ENCODE results near the gene IP6K2. TPM values are rescaled to one million over a fixed set of nuclear protein-coding genes. Genes with fewer than 3 reads are reported as not detected.
"Not testable (repeated sequence)": the region's sequence is repeated elsewhere in the genome, so short reads cannot be mapped to it uniquely, and the experiment has no call there.

The IP6K2 gene
- total RNA-seq, 1 donor from 2014 or later = 94.2 TPM

DNA sequence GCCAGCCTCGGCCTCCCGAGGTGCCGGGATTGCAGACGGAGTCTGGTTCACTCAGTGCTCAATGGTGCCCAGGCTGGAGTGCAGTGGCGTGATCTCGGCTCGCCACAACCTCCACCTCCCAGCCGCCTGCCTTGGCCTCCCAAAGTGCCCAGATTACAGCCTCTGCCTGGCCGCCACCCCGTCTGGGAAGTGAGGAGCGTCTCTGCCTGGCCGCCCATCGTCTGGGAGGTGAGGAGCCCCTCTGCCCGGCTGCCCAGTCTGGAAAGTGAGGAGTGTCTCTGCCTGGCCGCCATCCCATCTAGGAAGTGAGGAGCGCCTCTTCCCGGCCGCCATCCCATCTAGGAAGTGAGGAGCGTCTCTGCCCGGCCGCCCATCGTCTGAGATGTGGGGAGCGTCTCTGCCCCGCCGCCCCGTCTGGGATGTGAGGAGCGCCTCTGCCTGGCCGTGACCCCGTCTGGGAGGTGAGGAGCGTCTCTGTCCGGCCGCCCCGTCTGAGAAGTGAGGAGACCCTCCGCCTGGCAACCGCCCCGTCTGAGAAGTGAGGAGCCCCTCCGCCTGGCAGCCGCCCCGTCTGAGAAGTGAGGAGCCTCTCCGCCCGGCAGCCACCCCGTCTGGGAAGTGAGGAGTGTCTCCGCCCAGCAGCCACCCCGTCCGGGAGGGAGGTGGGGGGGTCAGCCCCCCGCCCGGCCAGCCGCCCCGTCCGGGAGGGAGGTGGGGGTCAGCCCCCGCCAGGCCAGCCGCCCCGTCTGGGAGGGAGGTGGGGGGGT, 16.9 kb upstream of the IP6K2 start:
- not testable (repeated sequence) for DNase-seq (ENCODE audit: low spot score in 2 of 2); FAIRE-seq

DNA sequence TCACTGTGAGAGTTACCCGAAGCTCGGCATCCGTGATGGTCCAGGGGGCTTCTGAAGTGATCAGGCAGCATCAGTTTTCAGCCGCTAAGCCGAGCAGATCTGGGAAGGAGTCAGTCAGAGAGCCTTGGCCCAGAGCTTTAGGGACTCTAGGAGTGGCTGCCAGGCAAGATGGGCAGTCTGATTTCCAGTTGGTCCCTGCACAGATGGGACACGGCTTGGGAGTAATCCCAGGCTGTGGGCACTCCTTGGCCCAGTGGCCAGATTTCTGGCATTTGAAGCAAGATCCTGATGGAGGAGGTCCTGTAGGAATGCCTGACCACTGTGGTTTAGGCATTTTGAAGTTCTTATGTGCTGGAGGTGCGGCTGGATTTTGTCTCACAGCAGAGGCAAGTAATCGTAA, 10.5 kb upstream of the IP6K2 start:
- FAIRE-seq (no peak), DNase-seq (ENCODE audit: low spot score in 2 of 2) (no peak)

DNA sequence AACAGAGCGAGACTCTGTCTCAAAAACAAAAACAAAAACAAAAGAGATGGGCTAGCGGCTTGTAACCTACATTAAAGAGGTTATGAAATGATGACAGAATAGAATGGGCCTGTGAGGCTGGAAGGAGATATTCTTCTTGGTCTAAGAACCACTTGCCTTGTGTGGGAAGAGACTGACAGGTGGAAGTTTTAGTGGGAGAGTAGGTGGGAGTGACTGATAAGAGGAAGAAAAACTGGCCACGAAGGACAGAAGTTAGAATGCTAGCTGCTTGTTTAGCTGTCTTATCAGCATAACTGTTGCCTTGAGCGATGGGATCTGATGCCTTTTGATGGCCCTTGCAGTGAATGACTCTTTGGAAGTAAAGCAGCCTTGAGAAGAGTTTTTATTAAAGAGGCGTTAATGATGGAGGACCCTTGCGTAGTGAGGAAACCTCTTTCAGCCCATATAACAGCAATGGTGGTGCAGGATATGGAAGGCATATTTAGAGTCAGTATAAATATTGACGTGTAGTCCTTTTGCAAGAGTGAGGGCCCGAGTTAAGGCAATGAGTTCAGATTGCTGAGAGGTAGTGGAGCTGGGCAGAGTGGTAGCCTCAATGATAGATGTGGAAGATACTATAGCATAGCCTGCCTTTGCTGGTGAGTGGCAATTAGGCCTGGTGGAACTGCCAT, 8.3 kb upstream of the IP6K2 start:
- DNase-seq (ENCODE audit: low spot score in 2 of 2); FAIRE-seq: not testable (repeated sequence)

DNA sequence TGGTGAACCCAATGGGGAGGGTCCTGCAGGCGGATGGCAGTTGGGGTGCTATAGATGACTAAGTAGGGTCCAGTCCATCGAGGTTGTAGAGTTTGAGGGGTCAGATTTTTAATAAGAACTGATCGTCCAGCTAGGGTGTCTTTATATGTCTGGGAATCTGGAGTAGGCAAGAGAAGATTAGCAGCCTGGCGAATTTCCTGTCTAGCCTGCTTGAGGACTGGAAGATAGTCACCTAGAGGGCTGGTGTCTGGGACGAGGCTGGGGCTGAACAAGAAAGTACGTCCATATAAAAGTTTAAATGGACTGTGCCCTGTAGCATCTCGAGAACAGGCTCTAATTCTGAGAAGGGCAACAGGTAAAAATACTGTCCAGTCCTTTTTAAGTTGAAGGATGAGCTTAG, 6.7 kb upstream of the IP6K2 start:
- no peak for DNase-seq (ENCODE audit: low spot score in 2 of 2)
- no peak for FAIRE-seq

DNA sequence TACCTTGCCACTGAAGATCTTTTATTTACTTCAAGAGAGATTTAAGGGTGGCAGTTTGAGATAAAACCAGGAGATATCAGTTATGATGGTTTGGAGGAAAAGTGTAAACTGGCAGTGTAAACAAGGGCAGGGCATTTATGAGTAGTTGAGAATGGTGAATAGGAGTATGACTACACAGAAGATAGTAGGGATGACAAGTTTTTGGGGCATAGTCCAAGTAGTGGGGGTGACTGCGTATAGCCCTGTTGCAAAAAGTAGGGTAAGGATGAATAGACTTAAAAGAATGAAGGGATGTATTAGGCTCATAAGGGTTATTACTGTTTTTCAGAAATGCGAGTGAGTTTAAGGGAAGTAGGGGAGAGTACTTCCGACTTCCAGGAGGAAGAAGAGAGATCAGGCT, 6.3 kb upstream of the IP6K2 start:
- not testable (repeated sequence) for FAIRE-seq

DNA sequence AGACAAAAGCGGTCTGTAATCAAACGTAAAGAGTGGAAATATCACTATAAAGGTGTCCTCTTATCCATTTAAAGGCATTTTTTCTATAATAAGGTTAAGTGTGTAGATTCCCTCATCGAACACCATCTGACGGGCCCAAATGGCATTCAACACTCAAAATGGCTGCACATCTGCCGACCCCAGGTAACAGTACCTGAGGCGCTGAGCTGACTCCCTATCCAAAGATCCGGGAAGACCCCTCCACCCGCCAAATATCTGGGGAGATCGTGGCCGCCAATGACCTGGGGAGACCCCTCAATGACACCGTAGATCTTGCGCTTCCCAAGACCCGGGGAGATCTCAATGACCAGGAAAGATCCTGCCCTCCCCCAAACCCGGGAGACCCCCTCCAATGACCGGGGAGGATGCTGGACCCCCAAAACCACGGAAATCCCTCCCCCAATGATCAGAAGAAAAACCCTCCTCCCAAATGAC, 476 bp downstream of the IP6K2 start:
- no peak for FAIRE-seq
- no peak for DNase-seq (ENCODE audit: low spot score in 2 of 2)

More for the DNA sequence above, 6.3 kb upstream of the IP6K2 start:
- not testable (repeated sequence) for DNase-seq (ENCODE audit: low spot score in 2 of 2)

DNA sequence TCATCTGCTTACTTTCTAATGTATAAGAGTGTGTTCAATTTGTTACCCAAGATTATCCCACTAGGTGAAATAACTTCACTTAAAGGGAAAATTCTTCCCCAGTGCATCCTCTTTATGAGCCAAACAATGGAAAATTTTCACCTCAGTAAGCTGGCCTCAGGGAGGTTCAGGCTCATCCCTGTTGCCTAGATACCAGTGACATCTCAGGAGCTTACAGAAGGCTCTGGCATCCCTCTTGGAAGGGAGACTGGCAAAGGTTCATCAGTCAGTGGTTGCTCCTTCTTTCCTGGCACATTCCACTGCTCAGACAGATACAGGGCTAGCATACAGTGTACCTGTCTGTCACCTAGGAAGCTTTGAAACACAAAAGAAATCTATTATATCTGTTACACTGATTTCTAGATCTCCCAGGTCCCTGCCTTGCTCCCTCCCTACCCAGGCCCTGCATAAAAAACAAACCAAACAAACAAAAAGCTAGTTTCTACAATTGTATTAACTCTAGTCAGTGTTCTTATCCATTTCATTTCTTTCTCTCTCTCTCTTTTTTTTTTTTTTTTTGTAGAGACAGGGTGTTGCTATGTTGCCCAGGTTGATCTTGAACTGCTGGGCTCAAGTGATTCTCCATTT, 1.7 kb downstream of the IP6K2 start:
- no peak for FAIRE-seq
- no peak for DNase-seq (ENCODE audit: low spot score in 2 of 2)

DNA sequence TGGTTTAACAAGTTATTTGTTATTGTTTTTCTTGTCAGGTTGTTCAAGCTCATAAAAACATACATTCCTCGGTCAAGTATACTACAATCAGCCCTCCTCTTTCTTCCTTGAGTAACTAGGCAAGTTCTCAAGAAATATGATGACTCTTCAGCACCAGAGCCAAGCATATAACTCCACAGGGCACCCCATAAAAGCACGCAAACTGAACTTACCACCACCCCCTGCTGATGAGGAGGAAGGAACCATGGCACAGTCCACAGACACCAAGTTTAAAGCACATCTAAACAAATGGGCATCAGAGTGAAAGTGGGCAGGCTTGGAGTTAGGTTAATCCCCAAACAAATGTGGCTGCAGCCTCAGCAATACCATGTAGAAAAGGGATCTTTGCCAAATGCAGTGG, 5.3 kb downstream of the IP6K2 start:
- FAIRE-seq (no peak), DNase-seq (ENCODE audit: low spot score in 2 of 2) (no peak)

DNA sequence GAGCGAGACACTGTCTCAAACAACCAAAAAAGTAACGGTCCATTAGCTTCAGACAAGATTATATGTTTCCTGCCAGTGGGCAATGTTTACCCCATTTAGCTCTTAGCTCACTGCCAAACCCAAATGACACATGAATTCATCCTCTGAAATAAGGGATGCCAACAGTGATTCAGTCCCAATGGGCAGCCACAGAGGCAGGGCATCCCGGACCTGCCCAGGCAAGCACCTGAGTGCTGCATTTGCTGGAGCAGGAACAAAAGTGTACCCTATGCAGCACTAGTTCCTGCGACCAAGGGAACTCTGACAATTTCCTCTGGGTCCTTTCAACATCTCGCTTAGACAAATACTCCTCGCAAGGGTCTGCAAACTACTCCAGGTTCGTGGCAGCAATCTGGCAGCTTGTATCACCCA, 8.0 kb downstream of the IP6K2 start:
- DNase-seq (ENCODE audit: low spot score in 2 of 2) = no peak
- no peak for FAIRE-seq

DNA sequence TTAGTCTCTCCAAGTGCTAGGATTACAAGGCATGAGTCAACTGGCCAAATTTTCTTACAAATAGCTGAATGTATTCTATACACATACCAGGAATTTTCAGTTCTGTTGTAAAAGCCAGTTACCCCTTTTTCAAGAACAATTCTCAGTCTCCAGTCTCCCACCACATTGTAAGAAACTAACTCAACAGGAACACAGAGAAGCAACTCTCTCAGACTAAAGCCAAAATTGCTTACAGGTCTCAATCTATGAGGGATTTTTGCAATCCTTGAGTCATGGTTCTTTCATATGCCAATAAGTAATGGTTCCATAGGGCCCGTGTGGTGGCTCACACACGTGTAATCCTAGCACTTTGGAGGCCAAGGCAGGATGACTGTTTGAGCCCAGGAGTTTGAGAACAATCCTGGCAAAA, 8.5 kb downstream of the IP6K2 start:
- FAIRE-seq (no peak), DNase-seq (ENCODE audit: low spot score in 2 of 2) (no peak)

DNA sequence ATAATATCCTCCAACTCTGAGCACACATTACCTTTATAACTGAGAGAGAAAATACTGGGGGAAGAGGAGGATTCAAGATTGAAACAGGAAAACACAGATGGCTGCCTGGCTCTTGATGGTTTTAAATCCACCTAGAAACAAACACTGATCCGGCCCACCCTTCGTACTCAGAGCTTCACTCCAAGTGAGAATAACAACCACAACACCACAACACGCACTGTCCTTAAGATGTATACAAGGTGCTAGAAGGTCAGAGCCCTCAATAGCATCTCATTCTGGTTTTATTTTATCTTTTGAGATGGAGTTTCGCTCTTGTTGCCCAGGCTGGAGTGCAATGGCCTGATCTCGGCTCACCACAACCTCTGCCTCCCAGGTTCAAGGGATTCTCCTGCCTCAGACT, 9.9 kb downstream of the IP6K2 start:
- FAIRE-seq (no peak), DNase-seq (ENCODE audit: low spot score in 2 of 2) (no peak)

DNA sequence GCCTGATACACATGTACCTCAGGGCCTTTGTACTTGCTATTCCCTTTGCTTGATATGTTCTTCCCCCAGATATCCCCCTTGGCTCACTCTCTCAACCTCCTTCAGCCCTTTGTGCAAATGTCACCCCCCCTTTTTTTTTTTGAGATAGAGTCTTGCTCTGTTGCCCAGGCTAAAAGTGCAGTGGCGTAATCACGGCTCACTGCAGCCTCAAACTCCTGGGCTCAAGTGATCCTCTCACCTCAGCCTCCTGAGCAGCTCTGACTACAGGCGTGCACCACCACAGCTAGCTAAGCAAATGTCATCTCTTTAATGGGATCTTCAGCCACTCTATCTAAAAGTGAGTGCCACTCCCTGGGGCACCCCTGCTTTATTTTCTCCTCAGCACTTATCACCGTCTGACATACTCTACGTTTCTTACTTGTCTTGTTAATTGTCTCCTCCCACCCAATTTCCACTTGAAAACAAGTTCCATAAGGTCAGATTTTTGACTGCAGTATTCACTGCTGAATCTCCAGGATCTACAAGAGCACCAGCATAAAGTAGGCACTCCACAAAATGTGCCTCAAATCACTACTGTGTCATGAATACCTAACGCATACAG, 14.6 kb downstream of the IP6K2 start:
- FAIRE-seq = no peak
- no peak for DNase-seq (ENCODE audit: low spot score in 2 of 2)

DNA sequence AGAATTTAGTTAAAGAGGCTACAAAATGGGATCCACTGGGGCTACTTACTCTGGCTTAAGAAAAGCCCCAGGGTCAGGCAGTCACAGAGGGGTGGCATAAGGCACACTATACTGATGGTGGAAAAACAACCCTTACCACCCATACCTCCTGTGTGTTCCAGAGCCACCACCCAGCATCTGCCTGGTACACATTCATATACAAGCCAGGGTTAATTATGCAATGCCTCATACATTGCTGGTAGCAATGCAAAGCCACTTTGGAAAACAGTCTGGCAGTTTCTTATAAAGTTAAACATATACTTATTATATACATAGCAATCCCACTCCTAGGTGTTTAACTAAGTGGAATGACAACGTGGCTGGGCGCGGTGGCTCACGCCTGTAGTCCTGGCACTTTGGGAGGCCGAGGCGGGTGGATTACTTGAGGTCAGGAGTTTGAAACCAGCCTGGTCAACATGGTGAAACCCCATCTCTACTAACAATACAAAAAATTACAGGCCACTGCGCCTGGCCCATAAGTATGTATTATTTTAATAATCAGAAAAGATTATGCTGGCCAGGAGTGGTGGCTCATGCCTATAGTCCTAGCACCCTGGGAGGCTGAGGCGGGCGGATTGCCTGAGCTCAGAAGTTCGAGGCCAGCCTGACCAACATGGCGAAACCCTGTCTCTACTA, 16.2 kb downstream of the IP6K2 start:
- FAIRE-seq = no peak
- no peak for DNase-seq (ENCODE audit: low spot score in 2 of 2)

DNA sequence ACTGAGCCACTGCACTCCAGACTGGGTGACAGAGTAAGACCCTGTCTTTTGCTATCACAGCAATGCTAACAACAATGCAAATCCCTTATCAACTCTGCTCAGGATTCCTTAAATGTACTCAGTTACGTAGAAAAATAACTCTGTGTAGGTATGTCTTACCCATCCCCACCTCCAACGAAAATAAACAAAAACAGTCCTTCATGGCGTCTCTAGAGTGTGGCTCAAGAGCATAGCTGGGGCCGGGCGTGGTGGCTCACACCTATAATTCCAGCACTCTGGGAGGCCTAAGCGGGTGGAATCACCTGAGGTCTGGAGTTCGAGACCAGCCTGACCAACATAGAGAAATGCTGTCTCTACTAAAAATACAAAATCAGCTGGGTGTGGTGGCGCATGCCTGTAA, 18.1 kb downstream of the IP6K2 start:
- no peak for DNase-seq (ENCODE audit: low spot score in 2 of 2)
- no peak for FAIRE-seq

DNA sequence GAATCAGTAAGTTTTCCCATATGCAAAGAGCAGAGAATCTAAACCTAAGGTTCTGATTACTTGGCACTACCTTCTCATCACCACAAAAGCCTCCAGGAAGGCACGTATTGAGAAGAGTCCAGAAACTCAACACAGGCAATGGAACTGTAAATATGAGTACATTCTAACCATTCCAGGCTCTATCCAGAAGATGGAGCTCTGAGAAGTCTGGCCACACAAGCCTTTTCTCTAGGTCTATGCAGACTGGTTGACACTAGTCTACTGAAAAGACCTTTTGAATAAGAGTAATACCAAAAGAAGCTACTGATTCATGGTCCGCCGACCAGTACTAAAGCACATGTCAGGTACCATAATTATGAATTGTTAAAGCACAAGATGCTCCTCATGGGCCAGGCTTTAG, 19.1 kb downstream of the IP6K2 start:
- FAIRE-seq (no peak), DNase-seq (ENCODE audit: low spot score in 2 of 2) (no peak)

DNA sequence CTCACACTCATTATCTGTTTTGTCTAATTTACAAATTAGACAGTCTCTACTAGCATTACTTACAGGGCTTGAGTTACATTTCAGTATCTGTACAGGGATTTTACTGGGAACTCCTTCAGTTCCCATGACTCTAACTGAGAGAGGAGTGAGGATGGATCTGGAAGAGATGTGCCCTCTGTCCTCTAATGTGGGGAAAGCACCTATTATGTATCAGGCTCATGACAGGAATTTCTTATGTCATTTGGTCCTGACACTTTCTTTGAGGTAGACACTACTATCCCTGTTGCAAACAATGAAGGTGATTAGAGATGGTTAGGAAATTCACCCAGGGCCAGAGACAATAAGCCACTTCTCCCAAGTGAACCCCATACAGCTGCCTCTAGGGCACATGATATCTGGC, 20.4 kb downstream of the IP6K2 start:
- FAIRE-seq (no peak), DNase-seq (ENCODE audit: low spot score in 2 of 2) (no peak)

DNA sequence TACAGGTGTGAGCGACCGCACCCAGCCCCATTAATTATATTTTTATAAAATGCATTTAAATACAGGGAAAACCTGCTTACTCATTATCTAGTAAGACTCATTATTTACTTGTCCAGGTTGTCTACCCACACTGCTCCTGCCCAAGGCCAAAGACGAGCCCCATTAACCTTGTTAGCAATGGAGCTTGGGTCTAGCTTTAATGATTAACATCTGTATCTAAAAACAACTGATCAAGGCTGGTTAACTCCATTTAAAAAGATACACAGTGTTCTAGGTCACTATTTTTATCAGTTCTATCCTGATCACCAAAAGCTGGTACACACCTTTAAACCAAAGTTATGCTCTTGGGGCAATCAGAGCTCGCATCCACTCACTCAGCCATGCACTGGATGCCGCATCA, 20.9 kb downstream of the IP6K2 start:
- no peak for FAIRE-seq
- no peak for DNase-seq (ENCODE audit: low spot score in 2 of 2)

DNA sequence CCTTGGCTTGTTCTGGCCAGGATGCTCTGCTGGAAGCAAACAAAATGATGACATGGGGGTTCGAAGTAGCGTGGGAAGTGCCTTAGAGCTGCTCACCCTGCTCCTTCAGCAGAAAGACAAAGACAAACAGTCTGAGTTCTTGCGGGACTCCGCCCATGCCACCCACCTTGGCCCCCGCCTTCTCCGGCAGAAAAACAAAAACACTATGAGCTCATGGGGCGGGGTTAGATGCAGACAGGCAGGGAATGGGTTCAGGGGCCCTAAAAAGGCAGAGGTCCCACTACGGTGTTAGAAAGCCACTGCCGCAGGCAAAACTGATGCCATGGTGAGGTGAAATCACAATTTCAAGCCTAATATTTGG, 21.6 kb downstream of the IP6K2 start:
- DNase-seq (ENCODE audit: low spot score in 2 of 2) = no peak
- no peak for FAIRE-seq

DNA sequence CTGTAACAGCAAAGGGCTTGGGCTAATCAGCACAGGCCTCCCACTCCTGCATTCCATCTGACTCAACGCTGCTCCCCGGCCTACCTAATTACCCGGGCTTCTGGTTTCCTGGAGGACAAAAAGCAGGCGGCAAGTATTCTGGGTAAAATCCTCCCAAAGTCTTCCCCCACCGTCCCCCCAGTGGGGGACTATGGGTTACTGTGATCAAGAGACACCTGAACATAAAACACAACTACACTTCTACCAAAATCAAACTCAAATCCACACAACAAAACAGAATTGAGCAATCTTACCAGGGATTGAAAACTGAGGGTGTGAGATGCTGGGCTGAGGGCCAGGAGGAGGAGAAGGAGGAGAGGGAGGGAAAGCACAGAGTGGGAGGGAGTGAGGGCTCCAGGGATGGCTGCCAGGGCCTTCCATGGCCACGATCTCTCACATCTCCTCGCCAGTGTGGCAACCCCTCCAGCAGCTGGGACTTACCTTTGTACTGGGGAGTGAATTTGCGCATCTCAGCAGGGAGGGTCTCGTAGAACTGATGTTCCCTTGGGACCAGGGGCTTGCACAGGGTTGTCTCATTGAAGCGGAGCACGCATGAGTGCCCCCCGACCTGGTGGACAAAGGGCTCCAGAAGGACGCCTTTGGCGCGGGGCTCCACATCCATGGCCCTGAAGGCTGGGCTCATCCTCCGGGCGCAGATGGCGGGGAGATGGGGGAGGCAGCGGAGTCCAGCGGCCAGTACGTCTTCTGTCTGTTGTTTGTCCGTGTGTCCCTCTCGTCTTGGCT, 22.2 kb downstream of the IP6K2 start:
- peak in 1 of 2 donors; percentile 60 for DNase-seq (ENCODE audit: low spot score in 2 of 2)
- FAIRE-seq = no peak

DNA sequence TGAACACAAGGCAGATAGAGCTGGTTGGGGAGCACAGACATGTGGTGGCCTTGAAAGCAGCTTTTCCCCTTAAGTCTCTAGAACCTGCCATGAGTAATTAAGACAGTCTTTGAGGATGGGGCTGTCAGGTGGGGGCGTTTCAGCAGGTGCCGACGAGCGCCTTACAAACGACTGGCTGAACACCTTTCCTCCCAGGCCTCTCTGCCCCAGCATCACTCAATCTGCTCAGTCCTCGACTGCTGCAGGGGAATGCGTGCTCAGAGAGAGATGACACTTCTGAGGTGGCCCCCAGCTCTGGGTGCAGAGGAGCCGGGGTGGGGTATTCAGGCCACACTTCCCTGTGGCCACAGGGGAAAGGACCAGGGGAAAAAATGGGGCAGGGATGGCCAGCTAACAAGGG, 23.2 kb downstream of the IP6K2 start:
- no peak for DNase-seq (ENCODE audit: low spot score in 2 of 2)
- no peak for FAIRE-seq
